ENCODE results near the gene GALR1.

The GALR1 gene

GRCh38 chr18:77321823-77322805 is 72.5 kb downstream of the GALR1 start:
- DNase-seq (ENCODE audit: low read depth): no peak

DNA sequence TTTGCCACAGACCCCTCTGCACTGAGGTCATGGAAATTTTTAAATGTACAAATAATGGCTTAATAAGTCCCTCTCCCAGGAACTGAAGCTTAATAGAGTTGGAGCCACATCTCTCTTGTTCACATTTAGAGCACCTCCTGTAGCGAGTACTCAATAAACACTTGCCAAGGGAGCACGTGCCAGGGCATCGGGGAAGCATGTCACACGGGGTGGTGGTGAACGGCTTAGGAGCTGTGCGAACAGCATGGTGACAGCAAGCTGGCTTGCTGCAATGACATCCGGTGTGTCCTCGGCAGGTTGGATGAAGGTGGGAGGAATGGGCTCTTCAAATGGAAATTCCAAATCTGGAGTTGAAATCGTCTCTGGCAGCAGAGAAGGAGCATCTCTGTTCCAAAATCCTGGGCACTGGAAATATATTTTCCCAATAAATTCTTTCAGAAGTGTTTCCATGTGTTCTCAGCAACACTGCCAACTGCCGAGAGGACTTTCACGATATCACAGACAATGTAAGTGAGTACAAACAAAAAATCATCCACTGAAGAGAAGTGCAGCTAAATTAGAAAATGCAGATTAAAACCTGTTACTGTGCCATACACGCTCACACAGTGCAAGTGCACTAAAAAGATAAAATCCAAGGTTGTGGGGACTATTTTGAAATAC is 74.1 kb downstream of the GALR1 start:
- DNase-seq (ENCODE audit: low read depth): no peak

All from activated T-cell treated with anti-CD3 and anti-CD28 coated beads for 48 hours (primary cell).